Sigmoid colon (tissue), 7 donors: ENCODE results near the gene FTO. TPM values are rescaled to one million over a fixed set of nuclear protein-coding genes. Genes with fewer than 3 reads are reported as not detected.

Experiments
- DNase-seq: peaks from one replicate; pipeline ENCODE4 v3.0.0-alpha.2; 2019
- H3K27ac ChIP-seq, 4 donors: fragments of 200-600 bp; sonication (generic); one replicate each; pipeline ENCODE4 v1.5.1; 2016 to 2019; ENCODE audit warnings: mild to moderate bottlenecking in 1 of 4
- H3K27me3 ChIP-seq, 3 donors: fragments of 200-600 bp; sonication (generic); one replicate each; pipeline ENCODE4 v1.5.1; 2019; ENCODE audit warnings: mild to moderate bottlenecking in 1 of 3
- H3K36me3 ChIP-seq, 4 donors: fragments of 200-600 bp; sonication (generic); one replicate each; pipeline ENCODE4 v1.5.1; 2016 to 2019
- H3K4me1 ChIP-seq, 4 donors: fragments of 200-600 bp; sonication (generic); one replicate each; pipeline ENCODE4 v1.5.1; 2017 to 2019
- H3K4me3 ChIP-seq, 4 donors: fragments of 200-600 bp; sonication (generic); one replicate each; pipeline ENCODE4 v1.5.1; 2017 to 2019; ENCODE audit warnings: mild to moderate bottlenecking in 2 of 4, moderate library complexity in 1 of 4
- H3K9me3 ChIP-seq, 4 donors: fragments of 200-600 bp in 3 of 4; sonication (generic) in 3 of 4; one replicate each; pipeline versions ENCODE4 v1.5.1 to v1.6.1; 2013 to 2019
- EP300 ChIP-seq, 4 donors: sonication (generic); formaldehyde crosslinking; IDR thresholded peaks; one replicate each; pipeline ENCODE4 v1.6.1; 2017; ENCODE audit warnings: antibody characterized with exemption in 4 of 4
- POLR2A ChIP-seq, 2 donors: fragments of 450-650 bp; IDR thresholded peaks; one replicate each; pipeline ENCODE4 v1.6.1; 2016; ENCODE audit warnings: antibody characterized with exemption in 2 of 2, mild to moderate bottlenecking in 2 of 2, moderate library complexity in 2 of 2
- POLR2AphosphoS5 ChIP-seq, 4 donors: sonication (generic); formaldehyde crosslinking; IDR thresholded peaks; one replicate each; pipeline ENCODE4 v1.6.1; 2017; ENCODE audit warnings: antibody characterized with exemption in 4 of 4
- WGBS, 2 donors: extraction: QIAGEN DNeasy Blood & Tissue Kit; methylation state at CpG; one replicate each; pipeline ENCODE4 v1.1.7; 2013; 5-methylcytosine and 5-hydroxymethylcytosine counted together
- intact Hi-C: fragments of 100-400 bp; cut with DNase I; formaldehyde crosslinking; loops from one replicate; pipeline ENCODE4 v1.15.1; 2023
- polyA plus RNA-seq, 3 donors: library from polyadenylated mRNA; stranded (reverse); fragments of 200-250 nt; gene quantifications; one replicate each; pipeline ENCODE4 v1.2.3, GENCODE V29; 2013
- total RNA-seq, 4 donors: library from RNA; depleted of rRNA; stranded (reverse); fragments of >200 nt; gene quantifications; one replicate each; pipeline ENCODE4 v1.1.0, GENCODE V29; 2016
- TF ChIP-seq, protein P1 (sequence below), 4 experiments: fragments of 450-650 bp in 3 of 4; fragments of 200-600 bp in 1 of 4; IDR thresholded peaks; one replicate each; pipeline ENCODE4 v1.5.1; 2016 to 2019; ENCODE audit warnings: antibody characterized with exemption in 4 of 4, mild to moderate bottlenecking in 3 of 4, moderate library complexity in 2 of 4
- donor health status: healthy with polysubstance abuse.
- donor health status: Bipolar disorder and iron deficiency.
- donor health status: healthy.

FTO gene
- total and polyA plus RNA-seq, 7 donors: 9.9 to 97.2 (median 77.8) TPM

DNA sequence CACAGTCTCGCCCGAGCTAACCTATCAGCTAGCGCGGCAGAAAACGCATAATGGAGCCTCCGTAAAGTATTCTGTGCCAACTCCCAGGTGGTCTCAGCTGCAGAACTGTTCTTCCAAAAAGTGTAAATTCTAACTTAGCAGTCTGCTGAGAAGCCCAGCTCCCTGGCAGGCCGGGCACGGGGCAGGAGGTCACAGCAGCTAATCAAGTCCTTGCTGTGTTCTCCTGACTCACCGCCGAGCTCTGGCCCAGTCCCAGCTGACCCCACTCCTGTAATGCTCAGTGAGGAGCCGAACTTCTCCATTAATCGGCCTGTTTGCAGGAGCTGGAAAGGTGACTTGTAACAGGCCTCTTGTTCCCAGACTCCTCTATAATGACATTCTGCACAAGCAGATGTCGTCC is 389.3 kb downstream of the FTO start:
- Histone ChIP-seq H3K4me3 (no peak overlapping the region), H3K4me1 (no peaks in the 10 kb centered on the region), H3K27me3 (no peaks in the 10 kb centered on the region), H3K27ac (no peak overlapping the region), H3K36me3 (peaks cover 0 to 6% (median 0%) of the 10 kb centered on the region in 4 donors), H3K9me3 (no peaks in the 10 kb centered on the region)
- DNase-seq: no peak
- intact Hi-C loops: no loop called here
- TF ChIP-seq POLR2A (IDR thresholded peaks at IDR 0.05): no peak
- WGBS, 2 donors: 95 to 96% methylated on average over 13 of the region's 13 CpGs

DNA sequence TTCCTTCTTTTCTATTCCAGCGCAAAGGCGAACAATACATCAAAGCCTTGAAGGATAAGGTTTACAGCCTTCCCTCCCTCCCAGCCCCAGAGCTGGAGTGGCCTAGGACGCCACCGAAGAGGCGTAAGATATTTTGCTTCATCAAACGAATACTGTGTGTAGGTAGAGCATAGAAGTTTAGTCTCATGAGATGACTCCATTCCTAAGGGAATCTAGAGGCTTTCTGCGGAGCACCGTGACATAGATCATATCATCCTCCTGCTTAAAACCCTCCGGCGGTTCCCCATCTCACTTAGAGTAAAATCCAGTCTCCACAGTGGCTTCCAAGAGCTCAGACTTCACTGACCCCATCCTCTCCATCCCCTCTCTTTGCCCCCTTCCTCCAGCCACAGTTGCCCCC is 390.7 kb downstream of the FTO start:
- no peak overlapping the region for H3K27ac ChIP-seq
- H3K27me3 ChIP-seq: no peaks in the 10 kb centered on the region
- 96 to 97% methylated on average over 10 of the region's 10 CpGs for WGBS, 2 donors
- no peaks in the 10 kb centered on the region for H3K9me3 ChIP-seq
- intact Hi-C loops: no loop called here
- no peaks in the 10 kb centered on the region for H3K4me1 ChIP-seq
- TF ChIP-seq POLR2AphosphoS5 (IDR thresholded peaks at IDR 0.05): no peak
- TF ChIP-seq, protein P1, sequence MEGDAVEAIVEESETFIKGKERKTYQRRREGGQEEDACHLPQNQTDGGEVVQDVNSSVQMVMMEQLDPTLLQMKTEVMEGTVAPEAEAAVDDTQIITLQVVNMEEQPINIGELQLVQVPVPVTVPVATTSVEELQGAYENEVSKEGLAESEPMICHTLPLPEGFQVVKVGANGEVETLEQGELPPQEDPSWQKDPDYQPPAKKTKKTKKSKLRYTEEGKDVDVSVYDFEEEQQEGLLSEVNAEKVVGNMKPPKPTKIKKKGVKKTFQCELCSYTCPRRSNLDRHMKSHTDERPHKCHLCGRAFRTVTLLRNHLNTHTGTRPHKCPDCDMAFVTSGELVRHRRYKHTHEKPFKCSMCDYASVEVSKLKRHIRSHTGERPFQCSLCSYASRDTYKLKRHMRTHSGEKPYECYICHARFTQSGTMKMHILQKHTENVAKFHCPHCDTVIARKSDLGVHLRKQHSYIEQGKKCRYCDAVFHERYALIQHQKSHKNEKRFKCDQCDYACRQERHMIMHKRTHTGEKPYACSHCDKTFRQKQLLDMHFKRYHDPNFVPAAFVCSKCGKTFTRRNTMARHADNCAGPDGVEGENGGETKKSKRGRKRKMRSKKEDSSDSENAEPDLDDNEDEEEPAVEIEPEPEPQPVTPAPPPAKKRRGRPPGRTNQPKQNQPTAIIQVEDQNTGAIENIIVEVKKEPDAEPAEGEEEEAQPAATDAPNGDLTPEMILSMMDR (IDR thresholded peaks at IDR 0.05): no peak
- no peak overlapping the region for H3K4me3 ChIP-seq
- DNase-seq: no peak
- peaks cover 0 to 6% (median 0%) of the 10 kb centered on the region in 4 donors for H3K36me3 ChIP-seq

DNA sequence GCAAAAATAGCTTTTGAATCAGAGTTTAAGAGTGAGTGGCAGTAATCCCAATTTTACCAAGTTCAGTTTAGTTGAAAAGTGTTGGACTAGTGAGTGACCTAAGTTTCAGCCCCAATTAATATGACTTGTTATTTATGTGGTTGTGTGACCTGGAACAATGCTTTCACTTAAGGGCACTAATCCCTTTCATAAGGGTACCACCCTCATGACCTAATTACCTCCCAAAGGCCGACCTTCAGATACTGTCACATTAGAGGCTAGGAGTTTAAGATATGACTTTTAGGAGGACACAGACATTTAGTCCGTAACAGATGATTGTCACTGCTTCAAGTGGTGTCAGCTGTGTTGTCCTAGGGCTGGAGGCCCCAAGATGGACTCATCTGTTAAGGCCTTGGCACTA is 392.7 kb downstream of the FTO start:
- no peak overlapping the region for H3K4me3 ChIP-seq
- WGBS, 2 donors: 92 to 96% methylated on average over 2 of the region's 2 CpGs
- H3K4me1 ChIP-seq: no peaks in the 10 kb centered on the region
- H3K36me3 ChIP-seq: peaks cover 0 to 6% (median 0%) of the 10 kb centered on the region in 4 donors
- TF ChIP-seq, protein P1 (IDR thresholded peaks at IDR 0.05): no peak
- TF ChIP-seq EP300 (IDR thresholded peaks at IDR 0.05) (no peak), POLR2A (IDR thresholded peaks at IDR 0.05) (no peak), POLR2AphosphoS5 (IDR thresholded peaks at IDR 0.05) (no peak)
- intact Hi-C loops: no loop called here
- no peaks in the 10 kb centered on the region for H3K27me3 ChIP-seq
- H3K9me3 ChIP-seq: peaks cover 0 to 2% (median 0%) of the 10 kb centered on the region in 4 donors
- no peak for DNase-seq
- no peak overlapping the region for H3K27ac ChIP-seq

DNA sequence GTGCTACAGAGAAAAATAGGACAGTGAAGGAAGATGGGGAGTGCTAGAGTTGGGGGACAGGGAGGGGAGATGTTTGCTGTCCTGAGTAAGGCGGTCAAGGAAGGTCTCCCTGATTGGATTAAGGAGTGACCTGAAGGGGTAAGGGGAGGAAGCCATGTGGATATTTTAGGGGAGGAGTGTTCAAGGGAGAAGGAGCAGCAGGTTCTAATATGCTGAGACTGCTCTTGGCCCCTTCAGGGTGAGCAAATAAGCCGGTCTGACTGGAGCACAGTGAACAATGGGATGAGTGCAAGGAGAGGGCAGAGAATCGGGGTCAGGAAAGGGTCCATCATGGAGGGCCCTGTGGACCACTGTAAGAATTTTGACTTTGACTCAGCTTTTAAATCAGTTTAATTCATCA is 393.8 kb downstream of the FTO start:
- H3K4me3 ChIP-seq: no peak overlapping the region
- 82 to 97% methylated on average over 3 of the region's 3 CpGs for WGBS, 2 donors
- no peaks in the 10 kb centered on the region for H3K27me3 ChIP-seq
- intact Hi-C loops: no loop called here
- peaks cover 0 to 2% (median 0%) of the 10 kb centered on the region in 4 donors for H3K9me3 ChIP-seq
- peaks cover 0 to 6% (median 0%) of the 10 kb centered on the region in 4 donors for H3K36me3 ChIP-seq
- no peaks in the 10 kb centered on the region for H3K4me1 ChIP-seq
- no peak for TF ChIP-seq EP300 (IDR thresholded peaks at IDR 0.05)
- TF ChIP-seq POLR2A (IDR thresholded peaks at IDR 0.05): no peak
- TF ChIP-seq, protein P1 (IDR thresholded peaks at IDR 0.05): no peak
- no peak for TF ChIP-seq POLR2AphosphoS5 (IDR thresholded peaks at IDR 0.05)
- no peak for DNase-seq
- no peak overlapping the region for H3K27ac ChIP-seq

DNA sequence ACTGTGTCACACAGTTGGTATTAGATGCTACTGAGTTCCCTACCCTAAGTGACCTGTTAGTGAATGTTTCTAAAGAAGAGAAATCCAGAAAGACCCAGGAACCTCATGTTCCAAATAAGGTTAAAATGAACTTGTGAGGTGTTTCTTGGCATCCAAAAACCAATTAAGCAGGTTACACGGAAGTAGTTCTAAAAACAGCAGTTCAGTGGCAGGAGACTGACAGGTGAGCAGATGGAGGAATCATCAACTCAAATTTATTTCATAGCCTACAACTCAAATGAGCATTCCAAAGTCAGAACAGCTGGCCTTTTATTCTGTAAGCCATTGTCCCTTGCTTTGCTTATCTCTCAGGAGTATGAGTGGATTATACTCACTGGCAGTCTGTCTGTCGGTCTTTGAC is 394.3 kb downstream of the FTO start:
- Histone ChIP-seq H3K36me3 (peaks cover 0 to 6% (median 0%) of the 10 kb centered on the region in 4 donors), H3K27me3 (no peaks in the 10 kb centered on the region), H3K9me3 (peaks cover 0 to 2% (median 0%) of the 10 kb centered on the region in 4 donors), H3K27ac (no peak overlapping the region), H3K4me1 (no peaks in the 10 kb centered on the region), H3K4me3 (no peak overlapping the region)
- intact Hi-C loops: no loop called here
- WGBS, 2 donors: 17 to 66% methylated on average over 2 of the region's 2 CpGs
- TF ChIP-seq POLR2AphosphoS5 (IDR thresholded peaks at IDR 0.05) (no peak), EP300 (IDR thresholded peaks at IDR 0.05) (no peak), POLR2A (IDR thresholded peaks at IDR 0.05) (no peak)
- TF ChIP-seq, protein P1 (IDR thresholded peaks at IDR 0.05): no peak
- no peak for DNase-seq
